G401.6 (cell line): ENCODE measurements around the gene GLRA3.
"Not testable (repeated sequence)": the region's sequence is repeated elsewhere in the genome, so short reads cannot be mapped to it uniquely, and the experiment has no call there.

Source experiments
- FAIRE-seq: peaks from 2 replicates; lab custom pipeline; 2012; peaks lifted over from hg19 to GRCh38; lab: Jason Lieb, UNC

Gene GLRA3

GRCh38 chr4:174650711-174651355, 178.2 kb downstream of the GLRA3 start:
- no peak for FAIRE-seq

DNA sequence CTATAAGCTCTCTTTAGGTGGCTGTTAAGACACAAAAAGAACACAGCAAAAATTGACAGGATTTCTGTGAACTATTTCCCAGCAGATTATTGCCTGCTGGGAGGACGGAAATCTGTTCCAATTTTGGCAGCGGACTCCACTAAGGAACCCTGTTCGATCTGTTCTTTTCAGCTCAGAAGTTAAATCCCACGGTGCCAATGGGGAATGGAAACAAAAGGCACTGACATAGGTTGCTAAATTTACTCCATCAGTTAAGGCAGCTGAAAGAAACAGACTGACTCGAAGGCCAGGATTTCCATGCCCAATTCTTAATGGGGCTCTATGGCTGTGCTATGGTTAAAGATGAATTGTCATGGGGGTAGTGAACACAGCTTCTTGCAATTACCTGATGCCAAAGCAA, 180.2 kb downstream of the GLRA3 start:
- no peak for FAIRE-seq

GRCh38 chr4:174646326-174646725, 182.7 kb downstream of the GLRA3 start:
- FAIRE-seq: no peak

GRCh38 chr4:174640146-174640545, 188.9 kb downstream of the GLRA3 start:
- no peak for FAIRE-seq

- FAIRE-seq: no peak
Observed at GRCh38 chr4:174635732-174636131, 193.3 kb downstream of the GLRA3 start.

GRCh38 chr4:174633399-174633798, 195.6 kb downstream of the GLRA3 start:
- no peak for FAIRE-seq

GRCh38 chr4:174631901-174632758, 196.9 kb downstream of the GLRA3 start:
- peak; percentile 94 for FAIRE-seq

GRCh38 chr4:174629907-174630450, 199.1 kb downstream of the GLRA3 start:
- not testable (repeated sequence) for FAIRE-seq

DNA sequence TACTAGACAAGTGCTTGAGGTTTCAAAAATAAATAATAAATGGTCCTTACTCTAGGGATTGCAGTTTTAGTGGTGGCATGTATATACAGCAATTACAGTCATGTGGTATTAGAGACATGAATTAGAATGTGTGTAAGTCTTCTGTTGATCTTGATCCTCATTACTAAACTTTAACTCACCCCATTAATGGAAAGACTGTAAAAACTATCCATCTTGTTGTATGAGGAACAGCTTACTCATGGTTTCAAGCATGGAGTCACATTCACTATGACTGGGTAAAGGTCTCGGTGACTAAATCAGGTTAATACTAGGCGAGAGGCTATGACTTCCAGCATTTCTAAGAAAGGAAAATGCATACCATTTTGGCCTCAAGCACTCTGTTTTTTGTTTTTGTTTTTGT, 199.8 kb downstream of the GLRA3 start:
- no peak for FAIRE-seq

GRCh38 chr4:174628191-174628590, 200.9 kb downstream of the GLRA3 start:
- no peak for FAIRE-seq

GRCh38 chr4:174627473-174627872, 201.6 kb downstream of the GLRA3 start:
- no peak for FAIRE-seq

DNA sequence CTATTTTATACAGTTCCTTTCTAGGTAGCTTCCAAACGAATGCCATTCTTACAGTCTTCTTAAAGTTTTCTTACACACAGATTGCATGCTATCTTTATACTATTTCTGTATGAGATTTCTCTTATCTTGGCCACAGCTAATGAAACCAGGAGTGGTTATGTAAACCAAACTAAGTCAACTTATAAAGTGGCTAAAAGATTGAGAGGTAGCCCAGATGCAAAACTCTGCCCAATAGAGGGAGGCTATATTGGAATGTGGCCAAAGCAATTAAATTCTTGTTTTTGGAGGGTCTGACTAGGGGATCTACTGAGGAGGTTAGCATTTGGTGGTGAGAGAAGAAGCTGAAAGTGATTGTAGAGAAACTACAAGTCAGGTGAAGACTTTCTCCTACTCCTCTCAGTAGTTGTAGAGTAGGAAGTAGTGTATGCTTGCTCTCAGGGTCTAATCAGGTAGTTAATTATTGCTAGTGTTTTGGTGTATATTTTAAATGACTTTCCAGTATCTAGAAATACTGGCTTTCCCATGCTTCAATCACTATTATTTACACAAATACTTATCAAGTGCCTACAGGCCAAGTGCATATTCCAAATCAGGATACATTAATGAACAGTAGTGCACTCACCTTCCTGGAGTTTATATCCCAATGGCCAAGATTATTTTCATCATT, 202.6 kb downstream of the GLRA3 start:
- FAIRE-seq: no peak

GRCh38 chr4:174616661-174617060, 212.4 kb downstream of the GLRA3 start:
- FAIRE-seq: no peak

GRCh38 chr4:174613979-174614378, 215.1 kb downstream of the GLRA3 start:
- no peak for FAIRE-seq

DNA sequence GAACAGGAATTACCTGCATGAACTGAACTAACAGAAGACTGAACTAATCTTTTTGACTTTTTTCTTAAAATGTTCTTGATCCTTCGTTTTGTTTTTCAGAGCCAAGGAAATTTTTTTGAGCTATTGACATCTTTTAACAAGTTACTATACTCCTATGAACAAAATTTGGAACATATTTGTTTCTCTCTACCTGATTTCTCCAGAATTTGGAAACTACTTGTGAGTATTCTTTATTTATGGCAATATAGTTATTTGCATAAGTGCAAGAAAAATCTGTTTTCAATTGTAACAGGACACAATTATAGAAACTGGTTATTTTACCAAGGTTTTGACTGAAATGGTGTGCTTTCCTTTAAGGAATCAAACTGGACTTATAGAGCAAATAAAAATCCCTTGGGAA, 217.3 kb downstream of the GLRA3 start:
- FAIRE-seq: no peak

GRCh38 chr4:174607792-174608191, 221.3 kb downstream of the GLRA3 start:
- FAIRE-seq: no peak

DNA sequence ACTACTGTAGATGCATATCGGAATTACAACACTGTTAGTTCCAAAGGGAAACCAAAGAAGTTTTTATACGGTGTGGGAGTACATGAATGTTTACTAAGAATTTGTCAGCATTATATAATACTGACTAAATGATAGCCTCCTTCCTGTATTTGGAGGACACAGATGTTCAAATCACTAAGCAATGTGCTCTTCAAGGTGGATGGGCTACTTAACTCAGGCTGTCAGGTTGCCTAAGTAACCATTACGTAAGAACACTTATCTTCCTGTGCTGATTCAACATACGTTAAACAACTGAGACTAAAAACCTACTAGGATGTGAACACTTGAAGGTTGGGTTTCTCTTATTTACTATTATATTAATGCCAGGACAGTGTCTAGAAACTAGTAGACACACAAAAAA, 224.8 kb downstream of the GLRA3 start:
- FAIRE-seq: no peak

GRCh38 chr4:174600391-174600790, 228.7 kb downstream of the GLRA3 start:
- no peak for FAIRE-seq

- no peak for FAIRE-seq
Observed at GRCh38 chr4:174598800-174599199, 230.2 kb downstream of the GLRA3 start.

DNA sequence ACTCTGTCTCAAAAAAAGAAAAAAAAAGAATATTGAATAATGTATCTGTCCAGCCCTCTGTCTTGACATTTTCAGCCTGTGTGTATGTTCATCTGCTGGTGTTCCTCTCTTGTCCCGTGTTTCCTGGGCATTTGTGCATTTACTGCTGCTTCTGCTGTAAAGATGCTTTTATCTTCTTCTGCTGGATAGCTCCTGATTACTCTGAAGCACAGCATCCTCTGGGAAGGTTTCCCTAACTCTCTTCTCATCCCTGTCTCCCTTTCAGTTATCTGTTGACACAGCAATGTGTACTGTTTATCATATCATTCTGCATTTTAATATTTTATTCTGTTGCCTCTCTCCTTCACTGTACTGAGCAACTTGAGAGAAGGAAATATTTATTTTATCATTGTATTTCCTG, 232.5 kb downstream of the GLRA3 start:
- no peak for FAIRE-seq

GRCh38 chr4:174595141-174595929, 233.7 kb downstream of the GLRA3 start:
- FAIRE-seq: no peak

GRCh38 chr4:174593701-174594100, 235.3 kb downstream of the GLRA3 start:
- no peak for FAIRE-seq
